Peyer's patch (tissue), 4 donors: ENCODE results near the gene DCC.

ENCODE experiments used
- CTCF ChIP-seq, 6 experiments: fragments of 450-650 bp in 4 of 6; fragments of 200-600 bp in 2 of 6; sonication (generic) in 1 of 6; IDR thresholded peaks; one replicate each; pipeline ENCODE4 v1.5.1; 2017 to 2019; ENCODE audit warnings: antibody characterized with exemption in 6 of 6, mild to moderate bottlenecking in 3 of 6, moderate library complexity in 1 of 6
- POLR2A ChIP-seq, 2 donors: fragments of 450-650 bp; IDR thresholded peaks; one replicate each; pipeline ENCODE4 v1.5.1; 2017; ENCODE audit warnings: antibody characterized with exemption in 2 of 2, mild to moderate bottlenecking in 2 of 2, moderate library complexity in 2 of 2

GRCh38 chr18:53421869-53422268, 1081.9 kb downstream of the DCC start:
- TF ChIP-seq POLR2A (IDR thresholded peaks at IDR 0.05) (no peak), CTCF (IDR thresholded peaks at IDR 0.05) (no peak)
